A673 (cell line): ENCODE results near the gene ATP13A4.

ENCODE experiments used
- CTCF ChIP-seq: fragments of 300-800, 200-600 bp; sonication (generic); conservative IDR thresholded peaks from 2 replicates; pipeline ENCODE4 v1.5.1; 2017; ENCODE audit warnings: low read depth, mild to moderate bottlenecking, antibody characterized with exemption, low read length, moderate library complexity, mixed read lengths
- EZH2 ChIP-seq: fragments of 200-600 bp; sonication (generic); IDR thresholded peaks from 2 replicates; pipeline ENCODE4 v1.6.1; 2017; ENCODE audit warnings: borderline replicate concordance, low read depth, mild to moderate bottlenecking, mixed read lengths, antibody characterized with exemption, low read length; ENCODE audit not compliant: poor library complexity, severe bottlenecking

DNA sequence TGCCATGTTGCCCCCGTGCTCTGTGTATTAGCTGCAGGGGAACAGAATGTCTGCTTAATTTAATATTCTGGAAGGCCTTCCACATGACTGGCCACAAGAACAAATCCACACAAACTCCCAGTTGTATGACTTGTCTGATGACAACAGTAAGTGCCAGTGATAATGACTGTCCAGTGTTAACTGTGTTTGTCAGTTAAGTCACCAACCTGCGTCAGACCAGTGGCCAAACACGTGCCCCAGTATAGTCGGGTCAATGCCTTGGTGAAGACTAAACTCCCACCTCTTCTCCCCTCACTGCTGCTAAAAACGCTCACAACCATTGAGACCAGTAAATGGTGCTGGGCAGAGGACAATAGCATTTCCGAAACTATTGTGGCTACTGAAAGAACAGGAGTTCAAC, 166.3 kb downstream of the ATP13A4 start:
- TF ChIP-seq CTCF (no peak), EZH2 (no peak)
